ENCODE data around the gene ARHGAP33.
A peak's percentile ranks its signal among the peaks of the same experiment; 100 is the strongest.

The ARHGAP33 gene

GRCh38 chr19:35796645-35797542 is 21.5 kb downstream of the ARHGAP33 start:
- H3K9ac ChIP-seq (ENCODE audit: low read depth, low read length) = peak overlapping the region; percentile 27; the same call in 1 of the 2 replicates
- H3K4me1 ChIP-seq (ENCODE audit: insufficient read depth, low read length) = no peaks in the 10 kb centered on the region
- H3K9me3 ChIP-seq (ENCODE audit: control insufficient read depth, insufficient read depth, low read length) = no peaks in the 10 kb centered on the region
- H3K36me3 ChIP-seq (ENCODE audit: insufficient read depth, low read length) = no peaks in the 10 kb centered on the region

- no peaks in the 10 kb centered on the region for H3K9me3 ChIP-seq (ENCODE audit: control insufficient read depth, insufficient read depth, low read length)
- H3K36me3 ChIP-seq (ENCODE audit: insufficient read depth, low read length) = no peaks in the 10 kb centered on the region
- H3K4me1 ChIP-seq (ENCODE audit: insufficient read depth, low read length) = no peaks in the 10 kb centered on the region
- peak overlapping the region; percentile 27; the same call in 1 of the 2 replicates for H3K9ac ChIP-seq (ENCODE audit: low read depth, low read length)
These were observed 22.3 kb downstream of the ARHGAP33 start for GRCh38 chr19:35797663-35798062.

- H3K9me3 ChIP-seq (ENCODE audit: control insufficient read depth, insufficient read depth, low read length) = no peaks in the 10 kb centered on the region
- H3K36me3 ChIP-seq (ENCODE audit: insufficient read depth, low read length) = no peaks in the 10 kb centered on the region
- no peak overlapping the region for H3K9ac ChIP-seq (ENCODE audit: low read depth, low read length)
- no peaks in the 10 kb centered on the region for H3K4me1 ChIP-seq (ENCODE audit: insufficient read depth, low read length)
These were observed 26.5 kb downstream of the ARHGAP33 start for GRCh38 chr19:35801828-35802227.

- Histone ChIP-seq H3K9me3 (ENCODE audit: control insufficient read depth, insufficient read depth, low read length) (no peaks in the 10 kb centered on the region), H3K9ac (ENCODE audit: low read depth, low read length) (no peak overlapping the region), H3K4me1 (ENCODE audit: insufficient read depth, low read length) (peaks cover 6% of the 10 kb centered on the region; the same call in 1 of the 2 replicates)
These were observed 30.2 kb downstream of the ARHGAP33 start for GRCh38 chr19:35805526-35806102.

GRCh38 chr19:35806597-35806996 is 31.2 kb downstream of the ARHGAP33 start:
- H3K9me3 ChIP-seq (ENCODE audit: control insufficient read depth, insufficient read depth, low read length) = no peaks in the 10 kb centered on the region
- H3K9ac ChIP-seq (ENCODE audit: low read depth, low read length) = no peak overlapping the region
- peaks cover 6% of the 10 kb centered on the region; the same call in 1 of the 2 replicates for H3K4me1 ChIP-seq (ENCODE audit: insufficient read depth, low read length)
- no peaks in the 10 kb centered on the region for H3K36me3 ChIP-seq (ENCODE audit: insufficient read depth, low read length)

More at GRCh38 chr19:35805526-35806102, 30.2 kb downstream of the ARHGAP33 start:
- H3K36me3 ChIP-seq (ENCODE audit: insufficient read depth, low read length) = no peaks in the 10 kb centered on the region

GRCh38 chr19:35807633-35808032 is 32.3 kb downstream of the ARHGAP33 start:
- no peak overlapping the region for H3K9ac ChIP-seq (ENCODE audit: low read depth, low read length)
- no peaks in the 10 kb centered on the region for H3K36me3 ChIP-seq (ENCODE audit: insufficient read depth, low read length)
- H3K4me1 ChIP-seq (ENCODE audit: insufficient read depth, low read length) = peaks cover 6% of the 10 kb centered on the region; the same call in 1 of the 2 replicates
- H3K9me3 ChIP-seq (ENCODE audit: control insufficient read depth, insufficient read depth, low read length) = no peaks in the 10 kb centered on the region

GRCh38 chr19:35811317-35812219 is 36.2 kb downstream of the ARHGAP33 start:
- no peaks in the 10 kb centered on the region for H3K9me3 ChIP-seq (ENCODE audit: control insufficient read depth, insufficient read depth, low read length)

GRCh38 chr19:35812220-35813042 is 37.1 kb downstream of the ARHGAP33 start, which contains the start of gene PRODH2:
TSS of gene PRODH2 (minus strand) at chr19:35812845. CDS start at chr19:35812805, 40 bp downstream.
- Histone ChIP-seq H3K36me3 (ENCODE audit: insufficient read depth, low read length) (no peaks in the 10 kb centered on the region), H3K9ac (ENCODE audit: low read depth, low read length) (no peak within 1 kb of the TSS), H3K4me1 (ENCODE audit: insufficient read depth, low read length) (peaks cover 10% of the 10 kb centered on the region), H3K9me3 (ENCODE audit: control insufficient read depth, insufficient read depth, low read length) (no peaks in the 10 kb centered on the region)

More at GRCh38 chr19:35811317-35812219, 36.2 kb downstream of the ARHGAP33 start:
- no peaks in the 10 kb centered on the region for H3K36me3 ChIP-seq (ENCODE audit: insufficient read depth, low read length)
- H3K9ac ChIP-seq (ENCODE audit: low read depth, low read length) = no peak overlapping the region
- H3K4me1 ChIP-seq (ENCODE audit: insufficient read depth, low read length) = peaks cover 8% of the 10 kb centered on the region

GRCh38 chr19:35813043-35813890 is 37.9 kb downstream of the ARHGAP33 start:
- Histone ChIP-seq H3K36me3 (ENCODE audit: insufficient read depth, low read length) (no peaks in the 10 kb centered on the region), H3K4me1 (ENCODE audit: insufficient read depth, low read length) (peaks cover 6% of the 10 kb centered on the region), H3K9ac (ENCODE audit: low read depth, low read length) (no peak overlapping the region), H3K9me3 (ENCODE audit: control insufficient read depth, insufficient read depth, low read length) (no peaks in the 10 kb centered on the region)

- H3K36me3 ChIP-seq (ENCODE audit: insufficient read depth, low read length) = no peaks in the 10 kb centered on the region
- H3K9me3 ChIP-seq (ENCODE audit: control insufficient read depth, insufficient read depth, low read length) = no peaks in the 10 kb centered on the region
- peaks cover 6% of the 10 kb centered on the region for H3K4me1 ChIP-seq (ENCODE audit: insufficient read depth, low read length)
- peak overlapping the region; percentile 4; the same call in 1 of the 2 replicates for H3K9ac ChIP-seq (ENCODE audit: low read depth, low read length)
These were observed 40.9 kb downstream of the ARHGAP33 start for GRCh38 chr19:35816262-35816661.

GRCh38 chr19:35816846-35817245 is 41.5 kb downstream of the ARHGAP33 start:
- Histone ChIP-seq H3K4me1 (ENCODE audit: insufficient read depth, low read length) (peaks cover 6% of the 10 kb centered on the region; the same call in 1 of the 2 replicates), H3K9ac (ENCODE audit: low read depth, low read length) (no peak overlapping the region; the same call in 1 of the 2 replicates), H3K9me3 (ENCODE audit: control insufficient read depth, insufficient read depth, low read length) (no peaks in the 10 kb centered on the region), H3K36me3 (ENCODE audit: insufficient read depth, low read length) (no peaks in the 10 kb centered on the region)

- H3K9me3 ChIP-seq (ENCODE audit: control insufficient read depth, insufficient read depth, low read length) = no peaks in the 10 kb centered on the region
- H3K36me3 ChIP-seq (ENCODE audit: insufficient read depth, low read length) = no peaks in the 10 kb centered on the region
- H3K9ac ChIP-seq (ENCODE audit: low read depth, low read length) = no peak overlapping the region
- H3K4me1 ChIP-seq (ENCODE audit: insufficient read depth, low read length) = peaks cover 6% of the 10 kb centered on the region; the same call in 1 of the 2 replicates
These were observed 43.1 kb downstream of the ARHGAP33 start for GRCh38 chr19:35818445-35818844.
